WTC11 (cell line): ENCODE data around the gene TMEM218. TPM values are rescaled to one million over a fixed set of nuclear protein-coding genes. Genes with fewer than 3 reads are reported as not detected.
A peak's percentile ranks its signal among the peaks of the same experiment; 100 is the strongest.

Experiments
- ATAC-seq: fragments of 200-7000 bp; cut with Tn5 transposase; 2 replicates; pipeline ENCODE4 v1.10.0; 2021; ENCODE audit warnings: mild to moderate bottlenecking, moderate library complexity
- CTCF ChIA-PET: fragments of 300-600 bp; sonication (Branson Sonifier 250); formaldehyde crosslinking; loops from one replicate; lab custom pipeline; 2021; ENCODE audit warnings: antibody characterized with exemption; lab: Charles Lee
- POLR2A ChIA-PET: fragments of 350-600 bp; sonication (Branson Sonifier 250); formaldehyde crosslinking; loops from one replicate; lab custom pipeline; 2021; ENCODE audit warnings: antibody characterized with exemption; lab: Charles Lee
- DNase-seq: peaks from one replicate; pipeline ENCODE4 v3.0.0; 2021; ENCODE audit warnings: low spot score
- H3K27ac Mint-ChIP-seq: 2 replicates; pipeline ENCODE4 v1.8.0; 2021; ENCODE audit warnings: mixed read lengths
- H3K27me3 Mint-ChIP-seq: 2 replicates; pipeline ENCODE4 v1.8.0; 2021; ENCODE audit warnings: low read depth, mild to moderate bottlenecking, moderate library complexity, mixed read lengths
- H3K36me3 Mint-ChIP-seq: 2 replicates; pipeline ENCODE4 v1.8.0; 2021; ENCODE audit warnings: mixed read lengths
- H3K4me1 Mint-ChIP-seq: 2 replicates; pipeline ENCODE4 v1.8.0; 2022; ENCODE audit warnings: mixed read lengths
- H3K4me3 Mint-ChIP-seq: 2 replicates; pipeline ENCODE4 v1.8.0; 2021; ENCODE audit warnings: mild to moderate bottlenecking, moderate library complexity, mixed read lengths
- H3K9me3 Mint-ChIP-seq: 2 replicates; pipeline ENCODE4 v1.8.0; 2021; ENCODE audit warnings: mixed read lengths
- EMX1 ChIP-seq: fragments of 250-450 bp; sonication (Bioruptor Pico); IDR thresholded peaks from 2 replicates; pipeline ENCODE4 v1.8.0; 2021; ENCODE audit warnings: mild to moderate bottlenecking
- FOXP4 ChIP-seq: sonication (generic); formaldehyde crosslinking; IDR thresholded peaks from 2 replicates; pipeline ENCODE4 v1.8.0; 2022; ENCODE audit warnings: mild to moderate bottlenecking, missing genetic modification reagents
- HMGXB4 ChIP-seq: sonication (generic); formaldehyde crosslinking; IDR thresholded peaks from 2 replicates; pipeline ENCODE4 v1.8.1; 2023; ENCODE audit warnings: mild to moderate bottlenecking, moderate library complexity, missing genetic modification reagents
- IRF2 ChIP-seq: sonication (generic); formaldehyde crosslinking; IDR thresholded peaks from 2 replicates; pipeline ENCODE4 v1.8.0; 2022; ENCODE audit warnings: low read depth, missing genetic modification reagents, borderline replicate concordance
- KAT7 ChIP-seq: sonication (generic); formaldehyde crosslinking; IDR thresholded peaks from 2 replicates; pipeline ENCODE4 v1.8.1; 2023; ENCODE audit warnings: missing genetic modification reagents, mild to moderate bottlenecking, borderline replicate concordance
- MXD4 ChIP-seq: fragments of 250-450 bp; sonication (Bioruptor Pico); IDR thresholded peaks from 2 replicates; pipeline ENCODE4 v1.8.0; 2021; ENCODE audit warnings: mild to moderate bottlenecking, moderate library complexity, borderline replicate concordance
- NFATC4 ChIP-seq: fragments of 250-450 bp; sonication (Bioruptor Pico); IDR thresholded peaks from 2 replicates; pipeline ENCODE4 v1.9.0; 2021; ENCODE audit warnings: mild to moderate bottlenecking
- NR2C2 ChIP-seq: sonication (generic); formaldehyde crosslinking; IDR thresholded peaks from 2 replicates; pipeline ENCODE4 v1.8.0; 2022; ENCODE audit warnings: mild to moderate bottlenecking, missing genetic modification reagents
- SMAD4 ChIP-seq: sonication (generic); formaldehyde crosslinking; IDR thresholded peaks from 2 replicates; pipeline ENCODE4 v1.8.0; 2022; ENCODE audit warnings: mild to moderate bottlenecking, missing genetic modification reagents
- ZNF138 ChIP-seq: sonication (generic); formaldehyde crosslinking; conservative IDR thresholded peaks from 2 replicates; pipeline ENCODE4 v1.8.1; 2022; ENCODE audit warnings: mild to moderate bottlenecking, moderate library complexity, missing genetic modification reagents
- ZNF232 ChIP-seq: sonication (generic); formaldehyde crosslinking; IDR thresholded peaks from 2 replicates; pipeline ENCODE4 v1.8.0; 2022; ENCODE audit warnings: mild to moderate bottlenecking, missing genetic modification reagents
- ZNF281 ChIP-seq: sonication (generic); formaldehyde crosslinking; IDR thresholded peaks from 2 replicates; pipeline ENCODE4 v1.8.0; 2023; ENCODE audit warnings: mild to moderate bottlenecking, missing genetic modification reagents
- ZNF423 ChIP-seq: fragments of 250-450 bp; sonication (Bioruptor Pico); IDR thresholded peaks from 2 replicates; pipeline ENCODE4 v2.1.2; 2022; ENCODE audit warnings: mild to moderate bottlenecking, moderate library complexity
- ZSCAN18 ChIP-seq: fragments of 250-450 bp; sonication (Bioruptor Pico); IDR thresholded peaks from 2 replicates; pipeline ENCODE4 v2.1.2; 2022; ENCODE audit warnings: mild to moderate bottlenecking, moderate library complexity
- total RNA-seq: library from RNA; stranded (reverse); gene quantifications from 3 replicates; pipeline ENCODE4 v1.2.3, GENCODE V29; 2021
- TF ChIP-seq, protein P1 (sequence below): sonication (generic); formaldehyde crosslinking; IDR thresholded peaks from 2 replicates; pipeline ENCODE4 v1.8.0; 2022; ENCODE audit warnings: mild to moderate bottlenecking, missing genetic modification reagents
- TF ChIP-seq, protein P2 (sequence below): sonication (generic); formaldehyde crosslinking; IDR thresholded peaks from 2 replicates; pipeline ENCODE4 v1.8.1; 2023; ENCODE audit warnings: mild to moderate bottlenecking, missing genetic modification reagents, moderate library complexity

The TMEM218 gene
- total RNA-seq, 1 experiment from 2014 or later: 10.3 TPM

- Mint-ChIP-seq H3K4me3 (no peak overlapping the region), H3K27me3 (peaks cover 82% of the 10 kb centered on the region), H3K9me3 (no peaks in the 10 kb centered on the region), H3K36me3 (no peaks in the 10 kb centered on the region), H3K27ac (no peak overlapping the region), H3K4me1 (peaks cover 25% of the 10 kb centered on the region)
- DNase-seq: no peak
- CTCF ChIA-PET: interaction anchor here (1.2 to 1.6 kb wide), 3 partner anchors 16 to 197 kb away, joined by 3 to 6 read pairs (median 4); partner anchors contain the start of gene PKNOX2
- TF ChIP-seq FOXP4 (no peak), IRF2 (CRISPR knock-in tag) (no peak), ZNF423 (CRISPR knock-in tag) (no peak), ZNF281 (CRISPR knock-in tag) (no peak), SMAD4 (CRISPR knock-in tag) (no peak), HMGXB4 (CRISPR knock-in tag) (no peak)
- TF ChIP-seq, protein P1, sequence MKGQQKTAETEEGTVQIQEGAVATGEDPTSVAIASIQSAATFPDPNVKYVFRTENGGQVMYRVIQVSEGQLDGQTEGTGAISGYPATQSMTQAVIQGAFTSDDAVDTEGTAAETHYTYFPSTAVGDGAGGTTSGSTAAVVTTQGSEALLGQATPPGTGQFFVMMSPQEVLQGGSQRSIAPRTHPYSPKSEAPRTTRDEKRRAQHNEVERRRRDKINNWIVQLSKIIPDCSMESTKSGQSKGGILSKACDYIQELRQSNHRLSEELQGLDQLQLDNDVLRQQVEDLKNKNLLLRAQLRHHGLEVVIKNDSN (CRISPR knock-in tag): peak; percentile 24; the same call in 1 of the 2 replicates
- TF ChIP-seq, protein P2, sequence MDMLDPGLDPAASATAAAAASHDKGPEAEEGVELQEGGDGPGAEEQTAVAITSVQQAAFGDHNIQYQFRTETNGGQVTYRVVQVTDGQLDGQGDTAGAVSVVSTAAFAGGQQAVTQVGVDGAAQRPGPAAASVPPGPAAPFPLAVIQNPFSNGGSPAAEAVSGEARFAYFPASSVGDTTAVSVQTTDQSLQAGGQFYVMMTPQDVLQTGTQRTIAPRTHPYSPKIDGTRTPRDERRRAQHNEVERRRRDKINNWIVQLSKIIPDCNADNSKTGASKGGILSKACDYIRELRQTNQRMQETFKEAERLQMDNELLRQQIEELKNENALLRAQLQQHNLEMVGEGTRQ (CRISPR knock-in tag): peak; percentile 52; the same call in 1 of the 2 replicates
- POLR2A ChIA-PET: no interaction called here
- no peak for ATAC-seq
Observed at GRCh38 chr11:125148743-125149142, 37.3 kb upstream of the TMEM218 start.

GRCh38 chr11:125148011-125148410, 36.6 kb upstream of the TMEM218 start:
- peaks cover 25% of the 10 kb centered on the region for H3K4me1 Mint-ChIP-seq
- peaks cover 86% of the 10 kb centered on the region for H3K27me3 Mint-ChIP-seq
- DNase-seq (no peak), ATAC-seq (no peak)
- ChIA-PET CTCF (interaction anchor here (0.6 kb wide), 1 partner anchor 648 kb away, joined by 4 read pairs; no protein-coding TSS in a partner anchor), POLR2A (no interaction called here)
- no peaks in the 10 kb centered on the region for H3K9me3 Mint-ChIP-seq
- H3K4me3 Mint-ChIP-seq: no peak overlapping the region
- TF ChIP-seq FOXP4: no peak
- no peak for TF ChIP-seq NFATC4 (CRISPR knock-in tag)
- no peak for TF ChIP-seq ZNF232
- no peak for TF ChIP-seq MXD4 (CRISPR knock-in tag)
- TF ChIP-seq ZNF281 (CRISPR knock-in tag): no peak
- no peak for TF ChIP-seq ZSCAN18 (CRISPR knock-in tag)
- TF ChIP-seq KAT7 (CRISPR knock-in tag): no peak
- TF ChIP-seq EMX1 (CRISPR knock-in tag): no peak
- TF ChIP-seq ZNF138 (CRISPR knock-in tag): no peak
- TF ChIP-seq NR2C2 (CRISPR knock-in tag): no peak
- TF ChIP-seq ZNF423 (CRISPR knock-in tag): no peak
- no peaks in the 10 kb centered on the region for H3K36me3 Mint-ChIP-seq
- H3K27ac Mint-ChIP-seq: no peak overlapping the region
